ENCODE measurements around the gene CELF6.

The CELF6 gene

DNA sequence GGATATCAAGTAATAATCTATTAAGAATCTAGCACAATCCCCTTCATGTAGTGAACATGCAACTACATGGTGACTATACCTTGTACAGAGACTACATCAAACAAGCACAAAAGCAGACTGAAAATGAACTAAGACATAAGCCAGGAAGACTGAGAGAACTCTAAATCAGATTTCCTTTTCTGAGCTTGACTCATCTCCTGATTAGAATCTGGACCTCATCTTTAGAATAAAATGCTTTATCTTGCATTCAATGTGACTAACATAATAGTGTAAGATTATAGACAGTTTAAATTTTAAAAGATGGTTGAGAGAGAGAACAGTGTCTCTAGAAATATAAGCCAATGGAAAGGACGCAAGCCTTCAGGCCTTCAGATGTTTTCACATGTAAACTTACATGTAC, 71.4 kb downstream of the CELF6 start:
- Histone ChIP-seq H4K20me1 (ENCODE audit: insufficient read depth) (no peaks in the 10 kb centered on the region), H3K9ac (no peak overlapping the region), H3K79me2 (ENCODE audit: insufficient read depth, low read depth) (no peaks in the 10 kb centered on the region), H2AFZ (ENCODE audit: low read depth) (no peak overlapping the region), H3K4me1 (ENCODE audit: low read depth, poor library complexity, severe bottlenecking) (no peaks in the 10 kb centered on the region), H3K4me3 (IDR thresholded peaks at IDR 0.05; ENCODE audit: insufficient read depth, low read depth, low read length) (no peak overlapping the region), H3K36me3 (ENCODE audit: insufficient read depth) (no peaks in the 10 kb centered on the region), H3K27ac (no peak overlapping the region), H3K27me3 (ENCODE audit: insufficient read depth, low read depth) (no peaks in the 10 kb centered on the region), H3K4me2 (no peak overlapping the region)
- TF ChIP-seq, protein P1, sequence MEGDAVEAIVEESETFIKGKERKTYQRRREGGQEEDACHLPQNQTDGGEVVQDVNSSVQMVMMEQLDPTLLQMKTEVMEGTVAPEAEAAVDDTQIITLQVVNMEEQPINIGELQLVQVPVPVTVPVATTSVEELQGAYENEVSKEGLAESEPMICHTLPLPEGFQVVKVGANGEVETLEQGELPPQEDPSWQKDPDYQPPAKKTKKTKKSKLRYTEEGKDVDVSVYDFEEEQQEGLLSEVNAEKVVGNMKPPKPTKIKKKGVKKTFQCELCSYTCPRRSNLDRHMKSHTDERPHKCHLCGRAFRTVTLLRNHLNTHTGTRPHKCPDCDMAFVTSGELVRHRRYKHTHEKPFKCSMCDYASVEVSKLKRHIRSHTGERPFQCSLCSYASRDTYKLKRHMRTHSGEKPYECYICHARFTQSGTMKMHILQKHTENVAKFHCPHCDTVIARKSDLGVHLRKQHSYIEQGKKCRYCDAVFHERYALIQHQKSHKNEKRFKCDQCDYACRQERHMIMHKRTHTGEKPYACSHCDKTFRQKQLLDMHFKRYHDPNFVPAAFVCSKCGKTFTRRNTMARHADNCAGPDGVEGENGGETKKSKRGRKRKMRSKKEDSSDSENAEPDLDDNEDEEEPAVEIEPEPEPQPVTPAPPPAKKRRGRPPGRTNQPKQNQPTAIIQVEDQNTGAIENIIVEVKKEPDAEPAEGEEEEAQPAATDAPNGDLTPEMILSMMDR (conservative IDR thresholded peaks at IDR 0.05; ENCODE audit: low read depth, low read length): no peak

DNA sequence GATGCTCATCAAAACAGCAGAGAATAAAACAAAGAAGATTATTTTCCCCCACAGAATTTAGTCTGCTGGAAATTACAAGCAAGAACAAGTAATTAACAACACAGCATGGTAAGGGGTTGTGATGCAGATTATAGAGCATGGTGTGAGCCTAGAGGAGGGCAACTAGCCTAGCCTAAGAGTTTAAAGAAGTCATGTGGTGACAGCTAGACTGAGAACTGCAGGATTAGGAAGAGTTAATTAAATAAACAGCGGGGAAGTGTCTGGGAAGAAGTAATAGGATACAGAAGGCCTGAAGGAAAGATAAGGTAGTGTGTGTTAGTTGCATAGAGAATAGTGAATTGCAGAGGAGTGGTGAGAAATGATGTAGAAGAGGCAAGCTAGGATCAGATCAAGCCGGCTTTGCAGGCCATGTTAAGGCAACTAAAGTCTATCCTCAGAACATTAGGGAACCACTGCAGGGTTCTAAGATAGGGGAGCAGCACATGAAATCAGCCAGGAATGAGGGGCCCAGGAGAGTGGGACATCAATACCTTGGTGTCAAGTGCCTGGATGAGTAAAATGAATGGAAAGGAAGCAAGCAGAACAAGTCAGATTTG, 77.1 kb downstream of the CELF6 start:
- Histone ChIP-seq H3K27ac (no peak overlapping the region), H4K20me1 (ENCODE audit: insufficient read depth) (no peaks in the 10 kb centered on the region), H3K9ac (no peak overlapping the region), H3K36me3 (ENCODE audit: insufficient read depth) (no peaks in the 10 kb centered on the region), H3K4me1 (ENCODE audit: low read depth, poor library complexity, severe bottlenecking) (peaks cover 8% of the 10 kb centered on the region), H3K79me2 (ENCODE audit: insufficient read depth, low read depth) (no peaks in the 10 kb centered on the region), H2AFZ (ENCODE audit: low read depth) (no peak overlapping the region), H3K4me2 (no peak overlapping the region), H3K27me3 (ENCODE audit: insufficient read depth, low read depth) (no peaks in the 10 kb centered on the region), H3K4me3 (IDR thresholded peaks at IDR 0.05; ENCODE audit: insufficient read depth, low read depth, low read length) (no peak overlapping the region)
- TF ChIP-seq, protein P1 (conservative IDR thresholded peaks at IDR 0.05; ENCODE audit: low read depth, low read length): no peak

DNA sequence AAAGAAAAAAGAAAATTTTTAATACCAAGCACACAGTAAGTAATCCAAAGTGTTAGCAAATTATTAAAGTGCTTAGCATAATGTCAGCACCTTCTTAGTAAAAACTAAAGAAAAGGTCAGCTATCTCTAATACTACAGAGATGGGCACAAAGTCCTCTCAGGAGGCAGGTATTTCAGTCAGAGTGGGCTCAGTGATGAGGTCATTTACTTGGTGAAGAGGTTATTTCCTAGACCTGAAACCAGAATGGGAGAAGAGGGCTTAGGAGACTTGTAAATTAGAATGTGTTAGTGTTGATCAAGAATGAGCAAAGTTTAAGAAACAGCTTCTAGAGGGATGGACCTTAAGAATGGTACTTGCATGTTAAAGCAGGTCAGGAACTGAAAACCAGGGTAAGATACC, 80.3 kb downstream of the CELF6 start:
- H3K27me3 ChIP-seq (ENCODE audit: insufficient read depth, low read depth): no peaks in the 10 kb centered on the region
- peaks cover 25% of the 10 kb centered on the region for H3K4me1 ChIP-seq (ENCODE audit: low read depth, poor library complexity, severe bottlenecking)
- no peaks in the 10 kb centered on the region for H3K79me2 ChIP-seq (ENCODE audit: insufficient read depth, low read depth)
- no peak overlapping the region for H2AFZ ChIP-seq (ENCODE audit: low read depth)
- no peaks in the 10 kb centered on the region for H3K36me3 ChIP-seq (ENCODE audit: insufficient read depth)
- no peak overlapping the region for H3K27ac ChIP-seq
- TF ChIP-seq, protein P1 (conservative IDR thresholded peaks at IDR 0.05; ENCODE audit: low read depth, low read length): no peak
- H3K4me3 ChIP-seq (IDR thresholded peaks at IDR 0.05; ENCODE audit: insufficient read depth, low read depth, low read length): no peak overlapping the region
- no peak overlapping the region for H3K9ac ChIP-seq
- no peak overlapping the region for H3K4me2 ChIP-seq
- H4K20me1 ChIP-seq (ENCODE audit: insufficient read depth): no peaks in the 10 kb centered on the region

DNA sequence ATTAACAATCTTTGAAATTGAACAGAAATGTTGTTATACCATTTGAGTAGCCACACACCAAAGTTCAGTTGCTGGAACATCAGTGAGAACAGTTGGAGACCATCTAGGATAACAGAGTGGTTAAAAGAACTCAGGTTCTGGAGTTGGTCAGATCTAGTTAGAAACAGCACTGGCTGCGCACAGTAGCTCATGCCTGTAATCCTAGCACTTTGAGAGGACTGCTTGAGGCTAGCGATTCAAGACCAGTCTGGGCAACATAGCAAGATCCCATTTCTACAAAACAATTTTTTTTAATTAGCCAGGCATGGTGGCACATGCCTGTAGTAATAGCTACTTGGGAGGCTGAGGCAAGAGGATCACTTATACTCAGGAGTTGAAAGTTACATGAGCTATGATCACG, 81.4 kb downstream of the CELF6 start:
- peak overlapping the region; percentile 81; the same call in 1 of the 2 replicates for H3K27ac ChIP-seq
- peak overlapping the region; percentile 92; the same call in 1 of the 2 replicates for H3K4me2 ChIP-seq
- H3K9ac ChIP-seq: no peak overlapping the region
- H3K79me2 ChIP-seq (ENCODE audit: insufficient read depth, low read depth): no peaks in the 10 kb centered on the region
- H2AFZ ChIP-seq (ENCODE audit: low read depth): no peak overlapping the region
- no peaks in the 10 kb centered on the region for H3K36me3 ChIP-seq (ENCODE audit: insufficient read depth)
- H3K4me3 ChIP-seq (IDR thresholded peaks at IDR 0.05; ENCODE audit: insufficient read depth, low read depth, low read length): no peak overlapping the region
- TF ChIP-seq, protein P1 (conservative IDR thresholded peaks at IDR 0.05; ENCODE audit: low read depth, low read length): no peak
- no peaks in the 10 kb centered on the region for H3K27me3 ChIP-seq (ENCODE audit: insufficient read depth, low read depth)
- no peaks in the 10 kb centered on the region for H4K20me1 ChIP-seq (ENCODE audit: insufficient read depth)
- H3K4me1 ChIP-seq (ENCODE audit: low read depth, poor library complexity, severe bottlenecking): peaks cover 25% of the 10 kb centered on the region
